Kidney tubule cell (primary cell): ENCODE measurements around the gene CREBL2.
A peak's percentile ranks its signal among the peaks of the same experiment; 100 is the strongest.
"Not testable (repeated sequence)": the region's sequence is repeated elsewhere in the genome, so short reads cannot be mapped to it uniquely, and the experiment has no call there.

Experiments
- DNase-seq: peaks from one replicate; pipeline ENCODE4 v3.0.0-alpha.2; 2018; ENCODE audit warnings: low spot score

The CREBL2 gene

DNA sequence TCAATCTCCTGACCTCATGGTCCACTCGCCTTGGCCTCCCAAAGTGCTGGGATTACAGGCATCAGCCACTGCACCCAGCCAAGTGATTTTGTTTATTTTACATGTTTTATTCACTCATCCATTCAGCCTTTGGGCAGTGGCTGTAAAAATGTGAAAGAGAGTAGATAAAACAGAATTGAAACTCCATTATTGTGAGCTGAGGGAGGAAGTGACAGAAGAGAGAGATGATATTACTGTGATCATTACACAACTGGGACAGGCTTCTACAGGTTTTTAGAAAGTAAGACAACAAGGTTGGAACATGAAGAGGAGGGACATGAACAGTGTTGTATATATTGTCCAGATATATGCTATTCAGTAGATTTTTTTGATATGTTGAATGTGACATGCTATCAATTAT is 25.0 kb downstream of the CREBL2 start:
- DNase-seq, result no peak

DNA sequence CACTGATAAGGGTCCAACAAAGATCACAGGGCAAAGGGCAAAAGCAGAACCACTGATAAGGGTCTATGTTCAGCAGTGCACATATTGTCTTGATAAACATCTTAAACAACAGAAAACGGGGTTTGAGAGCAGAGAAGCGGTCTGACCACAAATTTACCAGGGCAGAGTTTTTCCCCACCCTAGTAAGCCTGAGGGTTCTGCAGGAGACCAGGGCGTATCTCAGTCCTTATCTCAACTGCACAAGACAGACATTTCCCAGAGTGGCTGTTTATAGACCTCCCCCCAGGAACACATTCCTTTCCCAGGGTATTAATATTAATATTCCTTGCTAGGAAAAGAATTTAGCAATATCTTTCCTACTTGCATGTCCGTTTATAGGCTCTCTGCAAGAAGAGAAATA is 28.3 kb downstream of the CREBL2 start:
- not testable (repeated sequence) for DNase-seq

DNA sequence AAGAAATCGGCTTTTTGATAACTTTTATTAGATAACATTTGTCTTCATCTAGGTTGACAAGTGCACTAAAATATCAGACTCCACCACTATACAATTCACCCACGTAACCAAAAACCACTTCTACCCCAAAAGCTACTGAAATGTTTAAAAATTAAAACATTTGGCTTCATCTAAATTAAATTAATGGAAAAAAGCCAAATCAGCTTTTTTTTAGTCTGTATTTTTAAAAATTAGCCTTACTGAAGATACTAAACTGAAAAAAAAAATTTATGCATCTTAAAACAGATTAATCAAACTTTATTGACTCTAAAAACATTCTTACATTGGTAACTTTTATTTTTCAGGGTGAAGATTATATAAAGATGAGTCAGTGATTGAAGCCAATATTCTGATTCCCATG is 30.0 kb downstream of the CREBL2 start:
- DNase-seq, result no peak

DNA sequence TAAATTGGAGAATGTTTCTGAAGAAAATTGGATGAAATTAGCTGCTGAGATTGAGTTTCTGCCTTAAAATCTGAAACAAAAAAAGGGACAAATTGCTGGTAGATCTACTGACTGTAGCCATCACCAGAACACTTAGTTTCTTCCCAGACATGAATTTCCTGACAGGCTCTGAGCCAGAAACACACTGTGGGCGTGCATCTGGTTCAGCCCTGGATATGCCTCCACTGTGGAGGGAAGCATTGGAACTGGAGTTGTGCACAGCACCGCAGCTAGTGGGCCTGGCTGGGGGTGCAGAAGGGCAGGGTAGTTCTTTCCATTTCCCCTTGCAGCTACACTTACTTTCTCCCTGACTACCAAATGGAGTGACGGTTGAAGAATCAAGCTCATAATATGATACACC is 31.2 kb downstream of the CREBL2 start:
- DNase-seq, result no peak

DNA sequence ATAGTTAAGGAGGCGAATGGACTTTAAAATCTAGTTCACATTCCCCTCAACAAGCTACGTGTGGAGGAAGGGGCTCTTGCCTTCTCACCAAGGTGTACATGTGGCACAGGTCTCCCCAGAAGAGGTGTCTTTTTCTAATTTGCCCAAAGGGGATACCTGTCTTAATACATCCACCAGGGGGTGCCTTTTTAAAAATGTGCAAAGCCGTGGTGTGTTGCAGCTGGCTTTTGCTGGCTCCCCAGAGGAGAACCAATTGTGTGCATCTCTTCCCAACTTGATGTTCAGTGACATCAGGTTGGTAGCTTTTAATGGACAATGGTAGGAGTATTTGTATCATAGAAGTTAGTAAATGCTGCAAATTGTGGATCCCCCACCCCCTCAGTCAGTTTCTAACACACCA is 33.8 kb downstream of the CREBL2 start:
- DNase-seq, result no peak

DNA sequence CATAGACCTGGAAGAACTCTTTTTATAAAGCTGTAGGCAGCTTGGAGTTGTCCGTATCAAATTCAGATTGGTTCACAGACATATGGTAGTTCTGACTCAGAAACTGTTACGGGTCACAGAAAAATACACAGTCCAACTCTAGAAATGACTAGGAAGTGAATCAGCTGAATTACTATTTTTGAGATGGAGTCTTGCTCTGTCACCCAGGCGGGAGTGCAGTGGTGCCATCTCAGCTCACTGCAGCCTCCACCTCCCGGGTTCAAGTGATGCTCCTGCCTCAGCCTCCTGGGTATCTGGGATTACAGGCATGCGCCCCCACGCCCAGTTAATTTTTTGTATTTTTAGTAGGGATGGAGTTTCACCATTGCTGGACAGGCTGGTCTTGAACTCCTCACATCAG is 34.3 kb downstream of the CREBL2 start:
- peak; percentile 52 for DNase-seq

DNA sequence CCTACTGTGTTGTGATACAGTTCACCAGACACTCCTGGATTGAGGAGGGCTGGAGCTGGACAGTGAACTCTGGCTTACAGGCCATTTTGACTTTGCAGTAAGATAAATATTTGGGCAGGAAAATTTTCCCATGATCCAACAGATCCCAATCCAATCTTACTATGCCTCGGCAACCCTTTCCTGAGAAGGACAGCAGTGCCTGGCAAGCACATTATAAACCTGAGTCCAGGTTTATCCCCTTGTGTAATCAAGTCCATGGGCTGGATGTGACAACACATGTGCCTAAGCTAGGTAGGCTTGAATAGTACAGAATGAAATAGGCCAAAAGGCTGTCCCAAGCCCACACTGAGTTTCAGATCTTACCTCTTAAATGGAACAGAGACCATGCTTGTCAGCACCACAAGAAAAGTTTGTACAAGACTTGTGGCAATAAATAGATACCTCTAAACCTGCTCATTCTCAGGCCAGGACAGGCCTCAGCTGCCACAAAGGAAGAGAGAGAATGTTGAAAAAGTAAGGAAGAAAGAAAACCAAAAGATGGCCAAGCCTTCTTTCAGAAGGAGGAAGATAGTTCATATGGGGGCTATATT is 34.9 kb downstream of the CREBL2 start:
- DNase-seq, result no peak

DNA sequence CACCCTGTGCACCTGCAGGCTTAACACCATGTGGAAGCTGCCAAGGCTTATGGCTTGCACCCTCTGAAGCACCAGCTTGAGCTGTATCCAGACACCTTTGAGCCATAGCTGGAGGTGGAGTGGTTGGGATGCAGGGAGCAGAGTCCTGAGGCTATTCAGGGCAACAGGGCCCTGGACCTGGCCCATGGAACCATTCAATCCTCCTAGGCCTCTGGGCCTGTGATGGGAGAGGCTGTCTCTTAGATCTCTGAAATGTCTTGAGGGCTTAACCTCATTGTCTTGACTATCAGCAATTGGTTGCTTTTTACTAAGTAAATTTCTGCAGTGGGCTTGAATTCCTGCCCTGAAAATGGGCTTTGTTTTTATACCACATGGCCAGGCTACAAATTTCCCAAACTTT is 36.6 kb downstream of the CREBL2 start:
- no peak for DNase-seq

DNA sequence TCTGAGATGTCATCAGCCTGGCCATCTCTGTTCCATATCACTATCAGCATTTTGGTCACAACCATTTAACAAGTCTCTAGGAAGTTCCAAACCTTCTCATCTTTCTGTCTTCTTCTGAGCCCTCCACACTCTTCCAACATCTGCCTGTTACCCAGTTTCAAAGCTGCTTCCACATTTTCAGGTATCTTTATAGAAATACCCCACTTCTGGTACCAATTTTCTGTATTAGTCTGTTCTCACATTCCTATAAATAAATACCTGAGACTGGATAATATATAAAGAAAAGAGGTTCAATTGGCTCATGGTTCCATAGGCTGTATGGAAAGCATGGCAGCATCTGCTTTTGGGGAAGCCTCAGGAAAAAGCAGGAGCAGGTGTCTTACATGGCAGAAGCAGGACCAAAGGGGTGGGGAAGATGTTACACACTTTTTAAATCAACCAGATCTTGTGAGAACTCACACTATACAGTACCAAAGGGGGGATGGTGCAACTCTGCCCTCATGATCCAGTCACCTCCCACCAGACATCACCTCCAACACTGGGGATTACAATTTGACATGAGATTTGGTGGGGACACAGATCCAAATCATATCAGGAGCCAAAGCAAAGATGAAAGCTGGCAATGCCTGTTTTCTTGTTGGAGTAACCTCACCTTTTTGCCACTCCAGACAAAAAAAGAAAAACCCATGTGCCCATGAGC is 37.4 kb downstream of the CREBL2 start:
- no peak for DNase-seq

DNA sequence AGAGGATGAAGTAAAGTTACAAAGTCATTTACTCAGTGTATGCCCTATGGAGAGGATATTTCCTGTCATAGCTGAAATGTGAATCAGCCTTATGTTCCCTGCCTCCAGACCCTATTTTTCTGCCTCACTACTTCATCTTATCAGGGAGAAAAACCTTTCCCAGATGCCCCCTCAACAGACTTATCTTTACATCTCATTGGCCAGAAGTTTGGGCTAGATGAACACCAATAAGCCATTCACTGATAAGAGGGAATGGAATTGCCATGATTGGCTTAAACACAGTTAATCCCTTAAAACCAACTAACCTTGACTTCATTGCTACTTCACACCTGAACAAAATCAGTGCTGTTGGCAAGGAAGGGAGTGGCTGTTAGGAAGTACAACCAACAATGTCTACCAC is 40.1 kb downstream of the CREBL2 start:
- no peak for DNase-seq

DNA sequence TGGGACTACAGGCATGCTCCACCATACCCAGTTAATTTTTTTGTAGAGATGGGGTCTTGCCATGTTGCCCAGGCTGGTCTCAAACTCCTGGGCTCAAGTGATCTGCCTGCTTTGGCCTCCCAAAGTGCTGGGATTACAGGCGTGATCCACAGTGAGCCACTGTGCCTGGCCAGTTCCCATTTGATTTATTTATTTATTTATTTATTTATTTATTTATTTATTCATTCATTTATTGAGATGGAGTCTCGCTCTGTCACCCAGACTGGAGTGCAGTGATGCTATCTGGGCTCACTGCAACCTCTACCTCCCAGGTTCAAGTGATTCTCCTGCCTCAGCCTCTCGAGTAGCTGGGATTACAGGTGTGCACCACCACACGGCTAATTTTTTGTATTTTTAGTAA is 41.0 kb downstream of the CREBL2 start:
- DNase-seq, result not testable (repeated sequence)

DNA sequence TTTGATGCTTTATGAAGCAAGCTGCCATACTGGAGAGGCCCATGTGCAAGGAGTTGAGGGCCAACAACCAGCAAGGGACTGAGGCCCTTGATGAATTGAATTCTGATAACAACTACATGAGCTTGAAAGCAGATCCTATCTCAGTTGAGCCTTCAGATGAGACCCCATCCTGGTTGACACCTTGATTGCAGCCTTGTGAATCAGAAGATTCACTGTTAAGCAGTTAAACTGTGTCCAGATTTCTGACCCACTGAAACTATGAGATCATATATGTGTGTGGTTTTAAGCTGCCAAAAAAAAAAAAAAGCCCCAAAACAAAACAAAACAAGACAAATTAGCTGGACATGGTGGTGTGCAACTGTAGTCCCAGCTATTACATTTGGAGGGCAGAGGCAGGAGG is 42.2 kb downstream of the CREBL2 start:
- no peak for DNase-seq

DNA sequence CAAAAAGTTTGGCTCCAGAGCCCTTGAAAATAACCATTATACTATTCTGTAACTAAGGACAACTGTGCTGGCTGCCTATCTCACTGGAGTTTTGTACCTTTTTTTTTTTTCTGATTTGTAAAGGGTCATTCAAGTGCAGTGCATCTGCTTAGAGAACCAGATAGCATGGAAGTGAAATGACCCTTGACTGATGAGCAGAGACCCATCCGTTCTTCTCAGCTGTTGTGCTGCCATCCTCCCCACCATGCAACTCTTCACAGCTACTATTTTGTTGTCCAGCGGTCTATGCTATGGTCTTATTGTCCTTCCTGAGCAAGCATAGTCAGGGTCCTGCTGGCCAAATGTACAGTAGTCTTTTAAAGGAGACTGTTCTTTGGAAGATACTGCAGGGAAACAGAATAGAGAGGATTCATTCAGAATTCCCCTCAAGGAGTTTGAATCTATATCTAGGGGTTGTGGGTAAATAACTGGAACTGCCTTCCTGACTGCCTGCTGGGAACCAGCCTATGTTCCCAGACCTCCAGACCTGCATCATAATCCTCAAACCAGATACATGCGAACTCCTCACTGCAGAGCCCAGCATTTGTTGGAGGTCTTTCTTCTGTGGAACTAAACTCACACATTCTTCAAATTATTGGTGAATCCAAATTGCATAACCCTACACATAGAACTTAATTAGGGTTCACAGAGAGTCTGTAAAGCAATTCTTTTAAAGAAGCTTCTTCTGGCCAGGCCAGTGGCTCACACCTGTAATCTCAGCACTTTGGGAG is 43.2 kb downstream of the CREBL2 start:
- no peak for DNase-seq

DNA sequence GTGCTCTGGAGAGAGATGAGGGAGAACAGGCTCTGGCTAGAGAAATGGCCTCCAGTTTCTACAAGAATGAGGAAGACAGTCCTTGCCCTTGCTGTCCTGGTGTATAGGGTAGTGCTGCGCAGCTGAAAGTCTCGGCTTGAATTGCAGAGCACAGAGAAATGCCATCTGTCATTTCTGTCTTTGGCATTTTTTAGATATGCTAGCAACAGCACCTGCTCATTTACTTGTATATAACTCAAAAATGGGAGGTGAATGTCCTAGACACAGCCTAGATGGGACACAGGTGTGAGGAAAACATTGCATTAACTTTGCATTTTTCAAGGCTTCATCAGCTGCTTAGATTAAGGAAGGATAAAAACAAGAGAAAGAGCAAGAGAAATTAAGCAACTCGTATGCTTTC is 48.5 kb downstream of the CREBL2 start:
- DNase-seq, result no peak

DNA sequence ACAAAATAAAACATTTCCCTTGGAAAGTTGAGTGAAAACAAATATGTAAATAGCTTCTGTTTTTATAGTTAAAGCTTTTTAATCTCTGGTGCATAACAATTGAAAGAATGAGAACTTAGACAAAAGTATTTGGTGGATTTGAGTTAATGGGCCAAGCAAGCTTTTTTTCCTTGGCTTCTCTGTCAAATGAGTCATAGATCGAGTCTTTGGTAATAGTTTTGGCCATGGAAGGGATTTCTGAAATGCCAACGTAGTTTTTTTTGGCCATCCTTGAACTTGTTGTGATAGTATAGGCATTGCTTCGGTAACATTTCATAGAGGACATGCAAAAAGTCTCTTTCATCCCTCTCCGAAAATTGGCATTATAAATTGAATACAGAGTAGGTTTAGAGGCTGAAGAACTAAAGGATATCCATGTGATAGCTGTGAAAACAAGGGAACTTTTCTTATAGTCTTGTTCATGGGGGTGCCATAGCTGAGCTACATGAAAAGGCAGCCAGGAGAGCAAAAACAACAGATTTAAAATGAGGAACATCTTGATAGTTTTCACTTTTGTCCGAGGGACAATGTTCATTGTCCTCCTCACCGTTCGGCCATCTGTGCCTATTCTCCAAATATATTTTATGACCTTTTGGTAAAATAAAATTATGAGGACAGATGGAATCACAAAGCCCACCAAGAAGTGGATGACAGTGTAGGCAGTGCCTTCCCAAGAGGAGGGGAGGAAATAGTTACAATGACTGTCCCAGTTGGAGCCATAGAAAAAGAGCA is 49.6 kb downstream of the CREBL2 start:
- DNase-seq, result no peak

DNA sequence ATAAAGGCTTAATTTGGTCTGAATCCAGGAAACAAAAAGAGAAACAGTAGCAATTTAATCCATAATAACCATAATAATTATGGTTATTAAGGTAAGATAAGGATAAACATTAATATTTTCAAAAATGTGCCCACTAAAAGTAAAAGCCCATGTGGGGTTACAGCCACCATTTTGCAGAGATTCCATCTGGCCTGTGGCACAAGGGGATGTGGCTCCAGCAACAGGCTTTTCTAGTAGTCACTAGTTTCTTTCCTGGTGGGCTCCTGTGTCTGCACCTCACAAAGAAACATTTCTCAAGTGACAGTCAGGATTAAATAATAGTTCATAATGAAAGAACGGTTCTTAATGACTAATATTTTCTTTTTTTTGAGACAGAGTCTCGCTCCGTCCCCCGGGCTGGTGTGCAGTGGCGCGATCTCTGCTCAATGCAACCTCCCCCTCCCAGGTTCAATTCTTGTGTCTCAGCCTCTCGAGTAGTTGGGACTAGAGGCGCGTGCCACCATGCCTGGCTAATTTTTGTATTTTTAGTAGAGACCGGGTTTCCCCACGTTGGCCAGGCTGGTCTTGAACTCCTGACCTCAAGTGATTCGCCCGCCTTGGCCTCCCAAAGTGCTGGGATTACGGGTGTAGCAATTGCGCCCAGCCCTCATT is 52.1 kb downstream of the CREBL2 start:
- no peak for DNase-seq

DNA sequence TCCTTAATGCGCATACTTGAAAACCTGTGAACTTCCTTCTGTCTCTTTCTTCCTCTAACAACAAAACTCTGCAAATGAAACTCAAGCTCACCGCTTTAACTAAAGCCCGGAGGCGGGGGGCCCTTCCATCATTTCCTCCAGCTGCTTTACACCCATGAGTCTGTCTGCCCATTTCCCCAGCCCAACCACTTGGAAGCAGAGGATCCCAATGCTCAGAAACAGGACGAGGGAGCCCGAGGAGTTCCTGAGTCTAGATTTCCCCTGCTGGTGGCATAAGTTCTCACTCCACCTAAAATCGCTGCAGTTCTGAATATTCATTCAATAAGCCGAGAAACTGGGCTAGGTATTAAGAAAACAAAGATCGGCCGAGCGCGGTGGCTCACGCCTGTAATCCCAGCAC is 53.5 kb downstream of the CREBL2 start:
- no peak for DNase-seq

DNA sequence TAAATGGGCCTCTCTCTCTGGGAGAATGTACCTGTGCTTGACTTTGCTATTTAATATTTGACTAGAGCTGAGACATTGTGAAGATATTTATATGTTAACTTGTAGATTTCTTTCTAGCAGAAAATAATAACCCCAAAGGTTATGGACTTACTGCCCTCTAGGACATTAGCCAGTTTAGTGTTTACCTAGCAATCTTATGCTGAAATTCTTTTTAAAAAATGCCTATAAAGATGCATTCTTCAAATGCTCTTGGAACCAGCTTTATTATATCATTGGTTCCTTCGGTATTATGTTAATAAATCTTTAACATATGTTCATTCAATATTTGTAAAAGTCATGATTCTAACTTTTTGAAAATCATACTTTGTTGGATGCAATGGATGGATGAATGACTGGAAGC is 56.3 kb downstream of the CREBL2 start:
- DNase-seq, result no peak

DNA sequence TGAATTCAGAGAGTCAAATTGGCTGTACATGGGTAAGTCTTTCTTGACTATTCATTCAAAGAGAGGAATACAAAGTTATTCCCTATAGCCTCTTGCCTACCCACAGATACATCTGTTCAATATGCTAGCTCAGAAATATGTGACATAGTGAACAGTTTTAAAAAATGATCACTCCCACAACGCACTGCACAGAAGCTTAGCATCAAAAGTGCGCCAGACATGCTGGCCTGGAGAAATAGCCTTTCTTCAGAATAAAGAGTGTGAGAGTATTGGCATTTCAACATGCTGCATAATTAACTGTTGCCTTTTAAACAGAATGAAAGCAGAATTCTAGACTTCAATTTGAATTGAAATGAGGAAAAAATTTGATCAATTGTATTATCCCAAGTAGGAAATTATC is 57.3 kb downstream of the CREBL2 start:
- DNase-seq, result no peak

DNA sequence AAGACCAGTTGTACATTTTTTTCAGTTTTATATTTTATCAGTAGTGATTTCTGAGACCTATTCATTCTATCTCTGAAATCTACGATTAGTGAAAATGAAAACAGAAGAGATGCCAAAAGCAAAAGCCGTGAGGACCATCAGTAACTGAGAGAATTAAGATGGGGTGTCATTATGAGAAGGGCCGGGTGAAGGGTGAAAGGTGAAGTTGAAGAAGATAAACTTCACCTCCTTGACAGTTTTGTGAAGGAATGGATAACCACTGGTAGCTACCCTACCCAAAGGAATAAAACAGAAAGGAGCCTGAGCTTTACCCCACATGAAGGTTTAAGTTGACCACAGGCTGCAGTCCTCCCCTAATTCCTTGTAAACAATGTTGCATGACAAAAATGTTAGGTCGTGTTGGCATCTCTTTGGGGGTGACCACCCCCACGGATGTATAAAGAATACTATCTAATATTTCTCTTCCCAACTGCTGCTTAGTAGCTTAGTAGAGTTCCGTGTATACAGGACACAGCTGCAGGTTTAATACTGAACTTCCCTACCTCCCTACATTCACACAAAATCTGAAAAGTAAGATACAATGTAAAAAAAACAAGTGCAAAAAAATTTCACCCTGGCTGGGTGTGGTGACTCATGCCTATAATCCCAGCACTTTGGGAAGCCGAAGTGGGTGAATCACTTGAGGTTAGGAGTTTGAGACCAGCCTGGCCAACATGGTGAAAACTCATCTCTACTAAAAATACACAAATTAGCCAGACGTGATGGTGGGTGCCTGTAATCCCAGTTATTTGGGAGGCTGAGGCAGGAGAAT is 60.4 kb downstream of the CREBL2 start:
- peak; percentile 73 for DNase-seq

DNA sequence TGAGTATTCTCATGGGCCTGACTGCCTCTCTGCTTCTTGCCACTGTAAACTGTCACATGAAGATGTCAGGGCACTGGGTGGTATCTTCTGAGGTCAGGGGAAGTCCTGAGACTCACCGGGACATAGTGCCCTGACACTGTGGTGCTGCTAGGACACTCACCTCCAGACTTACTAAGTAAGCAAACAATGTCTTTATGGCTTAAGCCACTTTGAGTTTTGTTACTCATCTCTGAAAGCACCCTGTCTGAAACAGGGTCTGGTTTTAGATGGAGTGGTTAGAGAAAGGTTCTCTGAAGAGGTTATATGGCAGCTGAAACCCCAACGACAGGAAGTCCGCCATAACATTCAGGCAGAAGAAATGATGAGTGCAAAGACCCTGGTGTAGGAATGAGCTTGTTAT is 61.6 kb downstream of the CREBL2 start:
- DNase-seq, result peak; percentile 71
